Endothelial cell of umbilical vein (primary cell): ENCODE results near the gene PELI2. TPM values are rescaled to one million over a fixed set of nuclear protein-coding genes. Genes with fewer than 3 reads are reported as not detected.

ENCODE experiments used
- BruUV-seq: library from RNA; stranded (reverse); fragments of 400-500 nt; replicated peaks from 2 replicates; lab custom pipeline; 2021; lab: Mats Ljungman, UMichigan
- CTCF ChIA-PET: fragments of 300-600, 350-600 bp; sonication (Branson Sonifier 250); formaldehyde crosslinking; loops from one replicate; lab custom pipeline; 2021; ENCODE audit warnings: antibody characterized with exemption, inconsistent platforms; lab: Charles Lee
- POLR2A ChIA-PET: fragments of 300-600, 350-600 bp; sonication (Branson Sonifier 250); formaldehyde crosslinking; loops from one replicate; lab custom pipeline; 2021; ENCODE audit warnings: antibody characterized with exemption, inconsistent platforms; lab: Charles Lee
- DNase-seq: peaks from one replicate; pipeline ENCODE4 v3.0.0-alpha.2; 2011; ENCODE audit warnings: low read depth, low spot score
- FAIRE-seq: peaks from 2 replicates; lab custom pipeline; 2011; peaks lifted over from hg19 to GRCh38; lab: Jason Lieb, UNC
- H2AFZ ChIP-seq: 2 replicates; pipeline ENCODE4 v1.6.0; 2012; ENCODE audit warnings: low read depth, low read length, control low read depth, inconsistent platforms
- H3K27ac ChIP-seq: 2 replicates; pipeline ENCODE4 v1.5.1; 2011; ENCODE audit warnings: low read depth, mild to moderate bottlenecking, control low read depth, low read length, moderate library complexity; ENCODE audit not compliant: insufficient read depth
- H3K27me3 ChIP-seq, 2 experiments: 2 replicates each; pipeline versions ENCODE4 v1.6.0 to v1.6.1; 2011; ENCODE audit warnings: low read length in 2 of 2, mixed read lengths in 1 of 2; ENCODE audit not compliant: control insufficient read depth in 2 of 2, insufficient read depth in 2 of 2
- H3K36me3 ChIP-seq, 2 experiments: 2 replicates in 1 of 2; 3 replicates in 1 of 2; pipeline ENCODE4 v1.5.1; 2011; ENCODE audit warnings: low read length in 2 of 2, mild to moderate bottlenecking in 1 of 2, moderate library complexity in 1 of 2; ENCODE audit not compliant: control insufficient read depth in 2 of 2, insufficient read depth in 2 of 2; ENCODE audit errors: extremely low read depth in 1 of 2
- H3K4me1 ChIP-seq: 3 replicates; pipeline ENCODE4 v1.5.1; 2011; ENCODE audit warnings: mild to moderate bottlenecking, low read length; ENCODE audit not compliant: control insufficient read depth, insufficient read depth; ENCODE audit errors: extremely low read depth
- H3K4me2 ChIP-seq: 2 replicates; pipeline ENCODE4 v1.6.1; 2011; ENCODE audit warnings: low read length, control low read depth, mixed read lengths; ENCODE audit not compliant: insufficient read depth
- H3K4me3 ChIP-seq, 3 experiments: fragments of 200-600 bp in 1 of 3; sonication (generic), shearing (Covaris generic) in 1 of 3; replicated peaks in 1 of 3; 2 replicates each; pipeline ENCODE4 v1.5.1; 2011 to 2016; ENCODE audit warnings: control low read depth in 3 of 3, low read length in 3 of 3, mild to moderate bottlenecking in 2 of 3, inconsistent platforms in 1 of 3, low read depth in 1 of 3, moderate library complexity in 1 of 3; ENCODE audit not compliant: insufficient read depth in 1 of 3
- H3K79me2 ChIP-seq: 2 replicates; pipeline ENCODE4 v1.6.0; 2012; ENCODE audit warnings: low read length, inconsistent platforms; ENCODE audit not compliant: control insufficient read depth, insufficient read depth
- H3K9ac ChIP-seq: replicated peaks from 2 replicates; pipeline ENCODE3; 2011; ENCODE audit warnings: low read length, control low read depth; ENCODE audit not compliant: insufficient read depth; ENCODE audit errors: extremely low read depth
- H3K9me1 ChIP-seq: replicated peaks from 3 replicates; pipeline ENCODE4 v1.6.0; 2011; ENCODE audit warnings: mild to moderate bottlenecking, low read length; ENCODE audit not compliant: control insufficient read depth, insufficient read depth; ENCODE audit errors: extremely low read depth
- H3K9me3 ChIP-seq: replicated peaks from 2 replicates; pipeline ENCODE4 v1.5.1; 2012; ENCODE audit warnings: low read length, inconsistent platforms; ENCODE audit not compliant: control insufficient read depth, insufficient read depth
- H4K20me1 ChIP-seq: replicated peaks from 2 replicates; pipeline ENCODE3; 2011; ENCODE audit warnings: mild to moderate bottlenecking, low read length; ENCODE audit not compliant: control insufficient read depth, insufficient read depth; ENCODE audit errors: extremely low read depth
- EZH2 ChIP-seq: IDR thresholded peaks from 2 replicates; pipeline ENCODE4 v1.6.1; 2012; ENCODE audit warnings: borderline replicate concordance, low read depth, mild to moderate bottlenecking, moderate library complexity, low read length, inconsistent platforms; ENCODE audit not compliant: severe bottlenecking
- FOS ChIP-seq: IDR thresholded peaks from 2 replicates; pipeline ENCODE4 v1.6.1; 2011; ENCODE audit warnings: mild to moderate bottlenecking, low read length, moderate library complexity, borderline replicate concordance; ENCODE audit not compliant: insufficient read depth
- GATA2 ChIP-seq: IDR thresholded peaks from 2 replicates; pipeline ENCODE4 v1.7.0; 2011; ENCODE audit warnings: low read depth, mild to moderate bottlenecking, moderate library complexity, mixed read lengths, low read length; ENCODE audit not compliant: insufficient read length, insufficient read depth
- JUN ChIP-seq: IDR thresholded peaks from 2 replicates; pipeline ENCODE4 v1.6.1; 2011; ENCODE audit warnings: borderline replicate concordance, low read depth; ENCODE audit not compliant: insufficient read length, insufficient read depth
- MYC ChIP-seq: IDR thresholded peaks from one replicate; pipeline ENCODE4 v1.6.1; 2011; ENCODE audit warnings: mild to moderate bottlenecking, low read depth, low read length
- POLR2A ChIP-seq: IDR thresholded peaks from 2 replicates; pipeline ENCODE4 v1.6.1; 2012; ENCODE audit warnings: low read depth, mild to moderate bottlenecking, control low read depth, low read length
- POLR2AphosphoS5 ChIP-seq: IDR thresholded peaks from 2 replicates; pipeline ENCODE4 v1.6.1; 2012; ENCODE audit warnings: low read depth, mild to moderate bottlenecking, control low read depth, low read length, moderate library complexity; ENCODE audit not compliant: insufficient read depth
- dilution Hi-C: fragments of 300-500 bp; cut with MboI; formaldehyde crosslinking; loops from one replicate; pipeline ENCODE4 v1.15.0; 2019; ENCODE audit warnings: low sequenced_read_pairs; ENCODE audit not compliant: extremely low pct_ligation_motif_present
- intact Hi-C: fragments of 100-400 bp; cut with micrococcal nuclease; formaldehyde crosslinking; loops from one replicate; pipeline ENCODE4 v1.10.0; 2022
- polyA plus RNA-seq, 4 experiments: library from polyadenylated mRNA; depleted of rRNA in 3 of 4; stranded (reverse) in 3 of 4; unstranded in 1 of 4; fragments of >200 nt; gene quantifications; 2 replicates each; pipeline versions ENCODE4 v1.2.1 to v1.2.3, GENCODE V29; 2011 to 2012; ENCODE audit warnings: missing spikeins in 1 of 4
- total RNA-seq: library from RNA; stranded (reverse); gene quantifications from 2 replicates; pipeline ENCODE4 v1.2.3, GENCODE V29; 2021
- TF ChIP-seq, protein P1 (sequence below), 2 donors: IDR thresholded peaks; 1 replicate in 1 of 2; 2 replicates in 1 of 2; pipeline ENCODE4 v1.5.1; 2011; ENCODE audit warnings: low read length in 2 of 2, mild to moderate bottlenecking in 2 of 2, moderate library complexity in 2 of 2, control low read depth in 1 of 2, inconsistent platforms in 1 of 2, low read depth in 1 of 2; ENCODE audit not compliant: insufficient read depth in 1 of 2; ENCODE audit errors: extremely low read depth in 1 of 2
- TF ChIP-seq, protein P2 (sequence below): IDR thresholded peaks from 2 replicates; pipeline ENCODE4 v1.6.1; 2011; ENCODE audit not compliant: insufficient read depth, insufficient read length

Gene PELI2
- total and polyA plus RNA-seq, 2 donors (not counting 3 experiments of a cell fraction or from before 2014, with no cell fraction given), result 11.5 to 13.0 TPM

DNA sequence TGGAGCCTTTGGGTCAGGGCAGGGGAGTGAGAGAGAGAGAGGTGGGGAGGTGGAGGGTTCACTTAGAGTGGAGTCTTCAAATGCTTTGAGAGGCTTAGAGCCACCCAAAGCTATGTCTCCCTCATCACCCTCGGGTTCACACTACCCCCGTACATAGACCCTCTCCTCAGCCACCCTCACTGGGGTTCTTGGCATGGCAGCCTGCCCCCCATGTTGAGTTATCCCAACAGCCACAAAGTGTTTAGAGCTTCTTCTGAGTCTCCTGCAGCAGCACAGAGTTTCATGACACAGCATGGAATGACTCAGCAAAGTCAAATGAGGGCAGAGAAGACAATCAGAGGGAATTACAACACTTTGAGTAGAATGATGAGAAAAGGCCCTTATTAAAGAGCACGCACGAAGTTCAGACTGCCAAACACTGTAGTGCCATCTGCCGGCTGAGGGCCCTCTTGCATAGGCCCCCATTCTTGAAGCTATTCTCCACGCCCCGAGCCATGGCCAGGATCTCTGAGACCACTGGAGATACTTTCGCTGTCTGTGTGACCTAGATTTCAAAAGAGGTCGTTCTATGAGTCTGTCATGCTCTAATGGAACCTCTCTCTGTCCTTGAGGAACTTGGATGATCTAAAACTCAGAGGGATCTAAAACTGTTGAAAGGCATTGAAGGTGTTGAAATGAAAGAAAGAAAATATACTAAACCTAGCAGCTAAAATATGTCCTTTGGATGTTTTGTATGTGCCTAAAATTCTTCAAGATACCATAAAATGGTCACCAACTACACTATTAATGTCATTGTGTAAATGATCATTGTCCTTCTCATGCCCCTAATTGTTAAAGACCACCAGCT lies 221.9 kb downstream of the PELI2 start:
- BruUV-seq, result no TSS peak
- Histone ChIP-seq H3K27ac (peak overlapping the region; percentile 55), H3K27me3 (no peaks in the 10 kb centered on the region), H3K9ac (peak overlapping the region; percentile 41), H3K4me2 (peak overlapping the region; percentile 36), H3K36me3 (no peaks in the 10 kb centered on the region), H3K79me2 (no peaks in the 10 kb centered on the region), H3K9me1 (no peaks in the 10 kb centered on the region), H2AFZ (peak overlapping the region; percentile 78), H3K4me1 (peaks cover 43% of the 10 kb centered on the region), H4K20me1 (no peaks in the 10 kb centered on the region), H3K9me3 (no peaks in the 10 kb centered on the region), H3K4me3 (no peak overlapping the region)
- ChIA-PET CTCF (interaction anchor here (0.6 to 2.7 kb wide), 94 partner anchors 10 to 902 kb away, joined by 3 to 60 read pairs (median 4); partner anchors contain the start of genes PELI2 and TBPL2), POLR2A (interaction anchor here (0.5 kb wide), 1 partner anchor 210 kb away, joined by 4 read pairs; no protein-coding TSS in a partner anchor)
- FAIRE-seq (peak; percentile 97), DNase-seq (peak; percentile 89)
- dilution Hi-C loops (no loop called here), intact Hi-C loops (loop anchor here (1.0 to 2.0 kb wide), 9 partner anchors 68 to 893 kb away; no protein-coding TSS in a partner anchor)
- TF ChIP-seq FOS (peak; percentile 42), JUN (peak; percentile 58), MYC (no peak), EZH2 (no peak), GATA2 (no peak), POLR2AphosphoS5 (no peak), POLR2A (no peak)
- TF ChIP-seq, protein P1, sequence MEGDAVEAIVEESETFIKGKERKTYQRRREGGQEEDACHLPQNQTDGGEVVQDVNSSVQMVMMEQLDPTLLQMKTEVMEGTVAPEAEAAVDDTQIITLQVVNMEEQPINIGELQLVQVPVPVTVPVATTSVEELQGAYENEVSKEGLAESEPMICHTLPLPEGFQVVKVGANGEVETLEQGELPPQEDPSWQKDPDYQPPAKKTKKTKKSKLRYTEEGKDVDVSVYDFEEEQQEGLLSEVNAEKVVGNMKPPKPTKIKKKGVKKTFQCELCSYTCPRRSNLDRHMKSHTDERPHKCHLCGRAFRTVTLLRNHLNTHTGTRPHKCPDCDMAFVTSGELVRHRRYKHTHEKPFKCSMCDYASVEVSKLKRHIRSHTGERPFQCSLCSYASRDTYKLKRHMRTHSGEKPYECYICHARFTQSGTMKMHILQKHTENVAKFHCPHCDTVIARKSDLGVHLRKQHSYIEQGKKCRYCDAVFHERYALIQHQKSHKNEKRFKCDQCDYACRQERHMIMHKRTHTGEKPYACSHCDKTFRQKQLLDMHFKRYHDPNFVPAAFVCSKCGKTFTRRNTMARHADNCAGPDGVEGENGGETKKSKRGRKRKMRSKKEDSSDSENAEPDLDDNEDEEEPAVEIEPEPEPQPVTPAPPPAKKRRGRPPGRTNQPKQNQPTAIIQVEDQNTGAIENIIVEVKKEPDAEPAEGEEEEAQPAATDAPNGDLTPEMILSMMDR (IDR thresholded peaks at IDR 0.05; ENCODE audit: extremely low read depth in 1 of 2, insufficient read depth in 1 of 2, low read depth in 1 of 2, low read length in 2 of 2), result peak; percentile 86 to 94
- TF ChIP-seq, protein P2, sequence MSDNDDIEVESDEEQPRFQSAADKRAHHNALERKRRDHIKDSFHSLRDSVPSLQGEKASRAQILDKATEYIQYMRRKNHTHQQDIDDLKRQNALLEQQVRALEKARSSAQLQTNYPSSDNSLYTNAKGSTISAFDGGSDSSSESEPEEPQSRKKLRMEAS, result no peak
